HG03342 (cell line): Measurements from ENCODE around the gene IL1F10.

Experiments
- ATAC-seq: cut with Tn5 transposase; IDR thresholded peaks from one replicate; pipeline ENCODE4 v1.9.1; 2021; ENCODE audit warnings: mild to moderate bottlenecking, moderate library complexity; ENCODE audit not compliant: unreplicated experiment

IL1F10 gene

GRCh38 chr2:113105047-113105785 lies 37.4 kb downstream of the IL1F10 start:
- no peak for ATAC-seq

GRCh38 chr2:113111121-113111520 lies 43.4 kb downstream of the IL1F10 start:
- no peak for ATAC-seq

- no peak for ATAC-seq
These were observed 44.1 kb downstream of the IL1F10 start for GRCh38 chr2:113111823-113112287.

GRCh38 chr2:113112441-113112840 lies 44.7 kb downstream of the IL1F10 start:
- no peak for ATAC-seq

- ATAC-seq = no peak
These were observed 45.1 kb downstream of the IL1F10 start for GRCh38 chr2:113112871-113113270.

- no peak for ATAC-seq
These were observed 46.0 kb downstream of the IL1F10 start for GRCh38 chr2:113113807-113114206.

GRCh38 chr2:113114224-113114945 lies 46.6 kb downstream of the IL1F10 start:
- no peak for ATAC-seq

- ATAC-seq = no peak
These were observed 47.2 kb downstream of the IL1F10 start for GRCh38 chr2:113114996-113115395.

- peak; percentile 57 for ATAC-seq
These were observed 48.6 kb downstream of the IL1F10 start for GRCh38 chr2:113116100-113116958.

- no peak for ATAC-seq
These were observed 49.9 kb downstream of the IL1F10 start for GRCh38 chr2:113117541-113118262.

GRCh38 chr2:113118263-113118657 lies 50.5 kb downstream of the IL1F10 start:
- ATAC-seq = no peak

- no peak for ATAC-seq
These were observed 51.3 kb downstream of the IL1F10 start for GRCh38 chr2:113119111-113119510.

GRCh38 chr2:113120861-113121260 lies 53.1 kb downstream of the IL1F10 start:
- ATAC-seq = no peak

- no peak for ATAC-seq
These were observed 54.6 kb downstream of the IL1F10 start for GRCh38 chr2:113122364-113122763.

GRCh38 chr2:113123726-113124125 lies 56.0 kb downstream of the IL1F10 start:
- ATAC-seq = no peak

- peak; percentile 68 for ATAC-seq
These were observed 56.6 kb downstream of the IL1F10 start for GRCh38 chr2:113124181-113124961.
